HCT116 (cell line): ENCODE measurements around the gene RPE65. TPM values are rescaled to one million over a fixed set of nuclear protein-coding genes. Genes with fewer than 3 reads are reported as not detected.
"Not testable (repeated sequence)": the region's sequence is repeated elsewhere in the genome, so short reads cannot be mapped to it uniquely, and the experiment has no call there.

Experiments used
- ATAC-seq: fragments of 200-7000 bp; cut with Tn5 transposase; 2 replicates; pipeline ENCODE4 v1.9.1; 2020; ENCODE audit warnings: mild to moderate bottlenecking, moderate library complexity
- BruUV-seq: library from RNA; stranded (reverse); fragments of 400-500 nt; replicated peaks from 2 replicates; lab custom pipeline; 2021; lab: Mats Ljungman, UMichigan
- CTCF ChIA-PET: fragments of 300-600 bp; sonication (Branson Sonifier 250); formaldehyde crosslinking; loops from one replicate; lab custom pipeline; 2021; ENCODE audit warnings: antibody characterized with exemption; lab: Charles Lee
- POLR2A ChIA-PET: fragments of 300-600, 350-600 bp; sonication (Branson Sonifier 250); formaldehyde crosslinking; loops from one replicate; lab custom pipeline; 2021; ENCODE audit warnings: antibody characterized with exemption; lab: Charles Lee
- RAD21 ChIA-PET, 2 experiments: fragments of 300-600 bp; sonication (Branson Sonifier 250); formaldehyde crosslinking; loops; one replicate each; lab custom pipeline; 2023; ENCODE audit warnings: low total read pairs in 2 of 2; ENCODE audit not compliant: uncharacterized antibody in 2 of 2, unreplicated experiment in 2 of 2, low non-redundant PET in 1 of 2; lab: Charles Lee
- DNase-seq: peaks from one replicate; pipeline ENCODE4 v3.0.0-alpha.2; 2010; ENCODE audit warnings: low read depth, low spot score
- H2AFZ ChIP-seq: fragments of 200-600 bp; shearing (Covaris generic), sonication (generic); 2 replicates; pipeline ENCODE4 v1.6.1; 2017; ENCODE audit warnings: low read depth, mixed run types, mixed read lengths, antibody characterized with exemption, low read length; ENCODE audit not compliant: poor library complexity, severe bottlenecking
- H3K27ac ChIP-seq: 2 replicates; pipeline ENCODE4 v1.5.1; 2012; ENCODE audit warnings: low read depth, low read length
- H3K27me3 ChIP-seq: fragments of 200-600 bp; sonication (generic); 2 replicates; pipeline ENCODE4 v1.6.1; 2016; ENCODE audit warnings: mixed run types, low read length, mixed read lengths; ENCODE audit not compliant: insufficient read depth
- H3K36me3 ChIP-seq, 2 experiments: fragments of 200-500 bp in 1 of 2; fragments of 200-600 bp in 1 of 2; sonication (Bioruptor generic) in 1 of 2; sonication (generic) in 1 of 2; 2 replicates each; pipeline versions ENCODE4 v1.5.1 to v1.6.1; 2014 to 2016; ENCODE audit warnings: low read length in 2 of 2, inconsistent platforms in 1 of 2, mixed read lengths in 1 of 2, mixed run types in 1 of 2; ENCODE audit not compliant: insufficient read depth in 2 of 2, control insufficient read depth in 1 of 2
- H3K4me1 ChIP-seq, 2 experiments: fragments of 200-600 bp in 1 of 2; sonication (generic) in 1 of 2; 2 replicates each; pipeline versions ENCODE4 v1.5.1 to v1.6.1; 2012 to 2017; ENCODE audit warnings: low read length in 2 of 2, inconsistent platforms in 1 of 2, mild to moderate bottlenecking in 1 of 2, mixed read lengths in 1 of 2, mixed run types in 1 of 2, moderate library complexity in 1 of 2; ENCODE audit not compliant: insufficient read depth in 2 of 2, control insufficient read depth in 1 of 2
- H3K4me2 ChIP-seq: fragments of 200-600 bp; sonication (generic); 2 replicates; pipeline ENCODE4 v1.6.1; 2017; ENCODE audit warnings: mixed run types, low read length, mixed read lengths
- H3K4me3 ChIP-seq, 2 experiments: fragments of 200-600 bp in 1 of 2; sonication (generic) in 1 of 2; replicated peaks in 1 of 2; 2 replicates each; pipeline ENCODE4 v1.5.1; 2011 to 2016; ENCODE audit warnings: low read length in 2 of 2, control low read depth in 1 of 2, low read depth in 1 of 2, mild to moderate bottlenecking in 1 of 2, mixed read lengths in 1 of 2, mixed run types in 1 of 2
- H3K79me2 ChIP-seq: fragments of 200-600 bp; sonication (generic); 2 replicates; pipeline ENCODE4 v1.6.1; 2017; ENCODE audit warnings: mild to moderate bottlenecking, mixed run types, low read length, moderate library complexity, mixed read lengths; ENCODE audit not compliant: insufficient read depth
- H3K9ac ChIP-seq: fragments of 200-600 bp; sonication (generic); 2 replicates; pipeline ENCODE4 v1.6.1; 2016; ENCODE audit warnings: low read length, mixed read lengths
- H3K9me2 ChIP-seq: fragments of 200-600 bp; sonication (generic), shearing (Covaris generic); 2 replicates; pipeline ENCODE4 v1.6.1; 2017; ENCODE audit warnings: mixed run types, mild to moderate bottlenecking, moderate library complexity; ENCODE audit not compliant: insufficient read depth
- H3K9me3 ChIP-seq, 2 experiments: fragments of 200-500 bp in 1 of 2; fragments of 200-600 bp in 1 of 2; sonication (Bioruptor generic) in 1 of 2; sonication (generic) in 1 of 2; 2 replicates each; pipeline ENCODE4 v1.6.1; 2014 to 2017; ENCODE audit warnings: low read length in 2 of 2, mixed read lengths in 2 of 2, inconsistent platforms in 1 of 2, low read depth in 1 of 2, mild to moderate bottlenecking in 1 of 2, mixed run types in 1 of 2, moderate library complexity in 1 of 2; ENCODE audit not compliant: control insufficient read depth in 1 of 2, insufficient read depth in 1 of 2
- H4K20me1 ChIP-seq: fragments of 200-600 bp; sonication (generic), shearing (Covaris generic); 2 replicates; pipeline ENCODE4 v1.6.1; 2017; ENCODE audit warnings: mixed run types, mild to moderate bottlenecking, moderate library complexity; ENCODE audit not compliant: insufficient read depth
- ELF1 ChIP-seq: IDR thresholded peaks from 2 replicates; pipeline ENCODE4 v1.6.1; 2012; ENCODE audit warnings: low read depth, borderline replicate concordance
- POLR2A ChIP-seq: IDR thresholded peaks from 2 replicates; pipeline ENCODE4 v1.7.0; 2011; ENCODE audit warnings: borderline replicate concordance; ENCODE audit not compliant: insufficient read depth, insufficient read length; ENCODE audit errors: extremely low read depth
- POLR2AphosphoS5 ChIP-seq: IDR thresholded peaks from 2 replicates; pipeline ENCODE4 v1.6.1; 2011; ENCODE audit warnings: mild to moderate bottlenecking, low read depth, low read length, moderate library complexity
- SIN3A ChIP-seq: IDR thresholded peaks from 2 replicates; pipeline ENCODE4 v1.6.1; 2012; ENCODE audit warnings: low read depth
- intact Hi-C: fragments of 100-400 bp; cut with micrococcal nuclease; formaldehyde crosslinking; loops from 2 replicates; pipeline ENCODE4 v1.10.0; 2022
- total RNA-seq: library from RNA; stranded (reverse); gene quantifications from one replicate; pipeline ENCODE4 v1.2.1, GENCODE V29; 2021; ENCODE audit not compliant: unreplicated experiment
- TF ChIP-seq, protein P1 (sequence below), 3 experiments: fragments of 200-600 bp in 1 of 3; sonication (generic) in 1 of 3; IDR thresholded peaks in 2 of 3; conservative IDR thresholded peaks in 1 of 3; 2 replicates each; pipeline ENCODE4 v1.5.1; 2012 to 2017; ENCODE audit warnings: low read depth in 2 of 3, low read length in 2 of 3, antibody characterized with exemption in 1 of 3, borderline replicate concordance in 1 of 3, control low read depth in 1 of 3, mild to moderate bottlenecking in 1 of 3, mixed read lengths in 1 of 3, mixed run types in 1 of 3, moderate library complexity in 1 of 3; ENCODE audit not compliant: insufficient read depth in 1 of 3
- TF ChIP-seq, protein P2 (sequence below): IDR thresholded peaks from 2 replicates; pipeline ENCODE4 v1.6.1; 2012

Gene RPE65
- total RNA-seq, 1 experiment from 2014 or later = not detected

DNA sequence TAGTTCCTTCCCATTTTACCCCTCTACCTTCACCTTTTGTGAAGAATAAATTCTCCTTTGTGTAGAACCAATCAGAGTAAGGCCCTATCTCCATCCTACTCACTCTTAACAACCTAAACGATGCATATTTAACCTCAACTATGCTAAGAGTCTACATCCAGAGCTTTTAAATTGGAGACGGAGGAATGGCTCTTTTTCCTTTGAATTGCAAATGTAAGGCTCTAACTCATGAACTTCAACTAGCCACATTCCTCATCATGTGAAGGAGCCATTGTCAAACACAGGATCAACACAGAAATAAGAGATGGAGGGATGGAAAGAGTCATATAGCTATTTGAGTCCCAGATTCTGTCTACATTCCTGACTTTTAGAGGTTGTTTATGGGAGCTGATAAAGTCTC is 28.9 kb upstream of the RPE65 start (continued):
- TF ChIP-seq, protein P1, sequence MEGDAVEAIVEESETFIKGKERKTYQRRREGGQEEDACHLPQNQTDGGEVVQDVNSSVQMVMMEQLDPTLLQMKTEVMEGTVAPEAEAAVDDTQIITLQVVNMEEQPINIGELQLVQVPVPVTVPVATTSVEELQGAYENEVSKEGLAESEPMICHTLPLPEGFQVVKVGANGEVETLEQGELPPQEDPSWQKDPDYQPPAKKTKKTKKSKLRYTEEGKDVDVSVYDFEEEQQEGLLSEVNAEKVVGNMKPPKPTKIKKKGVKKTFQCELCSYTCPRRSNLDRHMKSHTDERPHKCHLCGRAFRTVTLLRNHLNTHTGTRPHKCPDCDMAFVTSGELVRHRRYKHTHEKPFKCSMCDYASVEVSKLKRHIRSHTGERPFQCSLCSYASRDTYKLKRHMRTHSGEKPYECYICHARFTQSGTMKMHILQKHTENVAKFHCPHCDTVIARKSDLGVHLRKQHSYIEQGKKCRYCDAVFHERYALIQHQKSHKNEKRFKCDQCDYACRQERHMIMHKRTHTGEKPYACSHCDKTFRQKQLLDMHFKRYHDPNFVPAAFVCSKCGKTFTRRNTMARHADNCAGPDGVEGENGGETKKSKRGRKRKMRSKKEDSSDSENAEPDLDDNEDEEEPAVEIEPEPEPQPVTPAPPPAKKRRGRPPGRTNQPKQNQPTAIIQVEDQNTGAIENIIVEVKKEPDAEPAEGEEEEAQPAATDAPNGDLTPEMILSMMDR (IDR thresholded peaks at IDR 0.05 in 2 of 3, conservative IDR thresholded peaks at IDR 0.05 in 1 of 3; ENCODE audit: borderline replicate concordance in 1 of 3, insufficient read depth in 1 of 3, low read depth in 2 of 3, low read length in 2 of 3) = no peak
- TF ChIP-seq, all 23 proteins: peak for 0

DNA sequence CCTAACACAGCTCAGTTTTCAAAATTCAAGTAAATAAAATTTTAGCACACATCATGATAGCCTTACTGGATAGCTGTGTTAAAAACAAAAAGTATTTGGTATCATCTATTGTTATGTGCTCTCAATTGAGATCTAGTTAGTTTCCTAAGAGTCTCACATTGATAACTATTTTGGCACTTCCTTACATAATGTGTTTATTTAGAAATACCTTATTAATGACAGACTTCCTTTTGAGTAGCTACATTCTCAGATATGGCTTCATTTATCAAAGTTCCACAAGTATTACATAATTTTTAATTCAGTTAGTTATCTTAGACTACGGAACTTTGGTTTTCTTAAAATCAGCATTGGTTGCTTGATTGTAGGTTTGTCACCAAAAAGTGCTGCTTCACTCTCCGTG is 26.9 kb upstream of the RPE65 start:
- H3K79me2 ChIP-seq, POLR2A ChIA-PET, RAD21 ChIA-PET, H3K27ac ChIP-seq, H3K9me2 ChIP-seq, H3K27me3 ChIP-seq, H3K4me3 ChIP-seq, BruUV-seq, H4K20me1 ChIP-seq, intact Hi-C loops, H2AFZ ChIP-seq, H3K4me1 ChIP-seq, DNase-seq, H3K9me3 ChIP-seq, CTCF ChIA-PET, ATAC-seq, H3K9ac ChIP-seq, H3K4me2 ChIP-seq: not testable (repeated sequence)
- peaks cover 27 to 38% of the 10 kb centered on the region in 2 experiments for H3K36me3 ChIP-seq

DNA sequence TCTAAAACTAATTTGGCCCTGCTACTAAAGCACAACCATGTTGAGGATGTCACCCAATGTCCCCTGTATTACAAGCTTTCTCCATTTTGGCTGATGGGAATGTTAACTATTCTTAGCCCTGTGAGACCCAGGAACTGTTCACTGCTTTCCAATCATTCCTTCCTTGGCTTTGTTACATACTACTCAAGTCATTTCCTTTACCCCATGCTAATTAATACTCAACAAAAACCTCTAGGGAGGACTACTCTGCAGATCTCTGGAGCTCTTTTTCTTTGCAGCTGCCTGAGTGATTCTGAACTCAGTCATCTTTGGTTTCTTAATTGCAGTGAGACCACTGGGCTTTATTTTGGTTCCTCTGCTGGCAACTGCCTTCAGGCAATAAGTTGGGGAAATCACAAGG is 23.3 kb upstream of the RPE65 start:
- Histone ChIP-seq H3K4me3 (no peak overlapping the region), H2AFZ (no peak overlapping the region), H3K36me3 (peaks cover 4 to 14% of the 10 kb centered on the region in 2 experiments; a peak in 3 of 4 replicates), H3K4me2 (no peak overlapping the region), H3K79me2 (no peaks in the 10 kb centered on the region; the same call in 1 of the 2 replicates), H3K9me3 (no peaks in the 10 kb centered on the region), H4K20me1 (no peaks in the 10 kb centered on the region), H3K27me3 (no peaks in the 10 kb centered on the region), H3K27ac (no peak overlapping the region), H3K4me1 (no peaks in the 10 kb centered on the region), H3K9me2 (no peaks in the 10 kb centered on the region), H3K9ac (no peak overlapping the region)
- no peak for ATAC-seq
- CTCF ChIA-PET = interaction anchor here (2.0 kb wide), 1 partner anchor 353 kb away, joined by 5 read pairs; no protein-coding TSS in a partner anchor
- DNase-seq = no peak
- no TSS peak for BruUV-seq
- RAD21 ChIA-PET = no interaction called here
- TF ChIP-seq POLR2A = no peak
- TF ChIP-seq, protein P2, sequence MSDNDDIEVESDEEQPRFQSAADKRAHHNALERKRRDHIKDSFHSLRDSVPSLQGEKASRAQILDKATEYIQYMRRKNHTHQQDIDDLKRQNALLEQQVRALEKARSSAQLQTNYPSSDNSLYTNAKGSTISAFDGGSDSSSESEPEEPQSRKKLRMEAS = no peak
- TF ChIP-seq POLR2AphosphoS5 = no peak
- TF ChIP-seq ELF1 = no peak
- TF ChIP-seq SIN3A = no peak
- intact Hi-C loops = no loop called here
- POLR2A ChIA-PET = no interaction called here
